IPS-NIHi11 (cell line): ENCODE measurements around the gene REC8.

Source experiments
- DNase-seq: peaks from one replicate; pipeline ENCODE4 v3.0.0; 2012; ENCODE audit warnings: mixed read lengths, low spot score

The REC8 gene

GRCh38 chr14:24171422-24172260 lies at the start of gene REC8:
REC8 (plus strand) TSS chr14:24172080; CDS start chr14:24172553, 473 bp downstream.
- peak; percentile 98 for DNase-seq

- no peak for DNase-seq
These were observed 49.5 kb upstream of the REC8 start for GRCh38 chr14:24122416-24122815.

GRCh38 chr14:24122898-24123297 lies 49.0 kb upstream of the REC8 start:
- DNase-seq: no peak

- DNase-seq: no peak
These were observed 48.2 kb upstream of the REC8 start for GRCh38 chr14:24123424-24124417.

- DNase-seq: no peak
These were observed 44.9 kb upstream of the REC8 start for GRCh38 chr14:24126939-24127338.

GRCh38 chr14:24127673-24128072 lies 44.2 kb upstream of the REC8 start:
- no peak for DNase-seq

GRCh38 chr14:24129410-24129998 lies 42.4 kb upstream of the REC8 start:
- DNase-seq: no peak

GRCh38 chr14:24130380-24130716 lies 41.5 kb upstream of the REC8 start, which contains the start of gene FITM1:
FITM1 (plus strand) TSS chr14:24130659; CDS start chr14:24131564, 905 bp downstream.
- no peak for DNase-seq

- no peak for DNase-seq
These were observed 40.9 kb upstream of the REC8 start for GRCh38 chr14:24130717-24131548.

- no peak for DNase-seq
These were observed 40.3 kb upstream of the REC8 start for GRCh38 chr14:24131549-24131966.

- DNase-seq: no peak
These were observed 39.7 kb upstream of the REC8 start for GRCh38 chr14:24132061-24132685.

- no peak for DNase-seq
These were observed 38.9 kb upstream of the REC8 start for GRCh38 chr14:24132976-24133375.

GRCh38 chr14:24133735-24134134 lies 38.1 kb upstream of the REC8 start:
- no peak for DNase-seq

GRCh38 chr14:24135584-24135833 lies 36.4 kb upstream of the REC8 start:
- DNase-seq: no peak

GRCh38 chr14:24135834-24136683 lies 35.8 kb upstream of the REC8 start, which contains the start of gene PSME1:
PSME1 (plus strand) TSS chr14:24136194; CDS start chr14:24136263, 69 bp downstream.
- peak; percentile 93 for DNase-seq

GRCh38 chr14:24136684-24137528 lies 35.0 kb upstream of the REC8 start:
- no peak for DNase-seq

- DNase-seq: no peak
These were observed 34.1 kb upstream of the REC8 start for GRCh38 chr14:24137529-24138395.
